Stimulated activated CD4-positive, alpha-beta T cell treated with anti-CD3 and anti-CD28 coated beads, Interleukin-4, amount 100 ng/mL, for 4 hours (primary cell): Measurements from ENCODE around the gene ABHD4.
A peak's percentile ranks its signal among the peaks of the same experiment; 100 is the strongest.
"Not testable (repeated sequence)": the region's sequence is repeated elsewhere in the genome, so short reads cannot be mapped to it uniquely, and the experiment has no call there.

Source experiments
- DNase-seq, 2 experiments: peaks; one replicate each; pipeline ENCODE4 v3.0.0-alpha.2; 2020

The ABHD4 gene

DNA sequence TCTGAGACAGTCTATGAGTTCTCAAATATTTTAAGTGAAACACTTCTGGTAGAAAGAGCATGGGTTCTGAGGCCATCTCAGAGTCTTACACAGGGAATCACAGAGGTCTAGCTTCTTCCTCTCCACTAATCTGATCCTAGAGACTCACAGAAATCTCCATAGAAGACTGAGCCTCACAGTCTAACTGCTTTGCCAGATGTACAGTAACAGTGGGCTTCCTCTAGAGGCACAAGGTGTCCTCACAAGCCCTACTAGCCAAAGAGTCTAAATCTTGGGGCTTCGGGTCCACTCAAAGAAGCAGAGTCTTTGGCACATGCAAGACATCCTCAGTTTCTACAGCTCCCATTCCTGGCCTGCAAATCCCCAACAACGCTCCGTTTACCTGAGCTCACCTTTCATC lies 32.0 kb downstream of the ABHD4 start:
- no peak for DNase-seq

DNA sequence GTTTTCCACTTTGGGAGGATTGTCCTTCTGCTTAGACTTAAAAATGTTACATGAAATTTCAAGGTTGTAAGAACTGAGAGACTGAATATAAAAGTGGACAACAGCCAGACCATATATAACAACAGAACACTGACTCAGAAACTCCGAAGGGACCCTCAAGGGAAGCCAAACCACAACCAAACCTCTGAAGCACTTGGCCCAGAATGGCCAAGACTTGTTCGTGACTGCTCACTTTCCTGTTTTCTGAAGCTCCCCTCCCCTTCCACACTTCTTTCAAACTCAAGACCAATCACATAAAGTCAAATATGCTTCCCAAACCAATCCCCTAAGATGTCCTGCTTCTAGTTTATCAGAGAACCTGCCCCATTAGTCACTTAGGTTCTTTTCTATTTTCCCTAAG lies 32.4 kb downstream of the ABHD4 start:
- no peak for DNase-seq

DNA sequence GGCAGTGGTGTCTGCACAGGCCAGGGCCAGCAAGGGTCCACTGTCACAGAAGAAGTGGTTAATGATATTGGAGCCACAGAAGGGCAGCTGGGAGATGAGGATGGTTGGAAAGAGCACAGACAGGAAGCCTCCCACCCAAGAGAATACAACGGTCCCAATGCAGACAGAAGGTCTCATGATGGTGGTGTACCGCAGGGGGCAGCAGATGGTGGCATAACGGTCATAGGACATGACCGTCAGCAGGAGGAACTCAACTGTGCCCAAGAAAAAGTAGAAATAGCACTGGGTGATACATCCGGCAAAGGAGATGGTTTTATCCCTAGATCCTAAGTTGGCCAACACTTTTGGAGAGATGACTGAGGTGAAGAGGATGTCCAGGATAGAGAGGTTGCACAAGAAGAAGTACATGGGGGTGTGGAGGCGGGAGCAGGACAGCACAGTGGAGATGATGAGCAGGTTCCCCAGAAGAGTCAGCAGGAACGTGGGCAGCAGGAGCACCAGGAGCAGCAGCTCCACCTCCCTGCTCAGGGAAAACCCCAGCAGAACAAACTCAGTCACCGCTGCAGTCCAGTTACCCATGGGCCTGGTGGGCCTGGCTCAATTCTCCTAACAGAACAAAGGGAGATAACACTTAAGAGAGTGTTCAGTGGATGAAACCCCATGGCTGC lies 36.3 kb downstream of the ABHD4 start:
- DNase-seq, result no peak

DNA sequence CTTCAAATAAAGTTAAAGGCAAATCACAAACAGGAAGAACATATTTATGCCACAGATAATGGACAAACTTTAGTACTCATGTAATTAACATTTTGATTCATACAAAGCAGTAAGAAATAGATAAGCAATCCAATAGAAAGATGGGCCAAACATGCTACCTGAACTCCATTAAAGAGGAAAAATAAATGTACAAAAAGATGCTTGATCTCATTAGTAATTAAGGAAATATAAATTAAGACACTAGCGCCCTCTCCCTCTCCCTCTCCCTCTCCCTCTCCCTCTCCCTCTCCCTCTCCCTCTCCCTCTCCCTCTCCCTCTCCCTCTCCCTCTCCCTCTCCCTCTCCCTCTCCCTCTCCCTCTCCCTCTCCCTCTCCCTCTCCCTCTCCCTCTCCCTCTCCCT lies 37.9 kb downstream of the ABHD4 start:
- not testable (repeated sequence) for DNase-seq

DNA sequence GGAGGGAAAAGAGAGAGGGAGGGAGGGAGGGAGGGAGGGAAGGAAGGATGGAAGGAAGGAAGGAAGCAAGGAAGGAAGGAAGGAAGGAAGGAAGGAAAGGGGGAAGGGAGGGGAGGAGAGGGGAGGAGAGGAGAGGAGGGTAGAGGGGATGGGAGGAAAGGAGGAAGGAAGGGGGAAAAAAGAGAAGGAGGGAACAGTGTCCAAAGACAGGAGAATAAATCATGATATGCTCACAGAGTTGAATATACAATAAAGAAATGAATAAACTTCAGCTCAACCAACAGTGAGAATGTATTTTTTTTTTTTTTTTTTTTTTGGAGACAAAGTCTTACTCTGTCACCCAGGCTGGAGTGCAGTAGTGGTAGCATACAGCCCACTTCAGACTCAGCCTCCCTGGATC lies 42.1 kb downstream of the ABHD4 start:
- DNase-seq, result no peak

DNA sequence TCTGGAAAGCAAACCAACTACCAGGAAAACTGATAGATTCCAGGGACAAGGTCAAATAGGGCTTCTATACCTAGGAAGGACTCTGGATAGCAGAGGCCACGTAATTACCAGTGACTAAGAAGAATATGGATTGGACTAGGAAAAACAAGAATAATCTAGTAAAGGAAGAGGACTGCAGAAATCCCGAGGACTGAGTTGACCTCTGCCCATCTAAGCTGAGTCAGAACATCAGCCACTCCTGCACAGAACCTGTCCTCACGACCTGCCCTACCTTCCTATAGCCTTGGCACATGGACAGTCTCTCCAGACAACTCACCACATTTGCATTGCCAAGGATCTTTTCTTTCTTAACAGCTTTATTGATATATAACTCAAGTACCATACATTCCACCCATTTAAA lies 43.7 kb downstream of the ABHD4 start:
- no peak for DNase-seq

DNA sequence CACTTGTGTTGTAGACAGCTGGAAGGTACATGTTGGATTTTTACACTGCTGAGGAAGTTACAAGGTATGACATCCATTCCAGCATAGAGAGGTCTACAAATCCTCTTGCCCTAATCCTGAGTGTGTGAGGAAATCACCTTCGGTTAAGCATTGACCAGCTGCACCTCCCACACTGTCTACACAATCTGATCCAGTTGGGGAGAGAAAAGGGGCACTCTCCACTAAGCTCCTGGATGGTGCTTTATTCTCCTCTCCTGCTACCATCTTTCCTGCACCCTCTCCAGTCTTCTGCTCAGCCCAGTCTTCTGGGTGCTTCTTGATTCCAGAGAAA lies 46.2 kb downstream of the ABHD4 start, which contains the start of gene OR6J1:
TSS of gene OR6J1 (minus strand) at position 48 of the 331 bp plus-strand sequence. CDS start 9,541 bp downstream, outside the sequence.
- DNase-seq, result no peak

DNA sequence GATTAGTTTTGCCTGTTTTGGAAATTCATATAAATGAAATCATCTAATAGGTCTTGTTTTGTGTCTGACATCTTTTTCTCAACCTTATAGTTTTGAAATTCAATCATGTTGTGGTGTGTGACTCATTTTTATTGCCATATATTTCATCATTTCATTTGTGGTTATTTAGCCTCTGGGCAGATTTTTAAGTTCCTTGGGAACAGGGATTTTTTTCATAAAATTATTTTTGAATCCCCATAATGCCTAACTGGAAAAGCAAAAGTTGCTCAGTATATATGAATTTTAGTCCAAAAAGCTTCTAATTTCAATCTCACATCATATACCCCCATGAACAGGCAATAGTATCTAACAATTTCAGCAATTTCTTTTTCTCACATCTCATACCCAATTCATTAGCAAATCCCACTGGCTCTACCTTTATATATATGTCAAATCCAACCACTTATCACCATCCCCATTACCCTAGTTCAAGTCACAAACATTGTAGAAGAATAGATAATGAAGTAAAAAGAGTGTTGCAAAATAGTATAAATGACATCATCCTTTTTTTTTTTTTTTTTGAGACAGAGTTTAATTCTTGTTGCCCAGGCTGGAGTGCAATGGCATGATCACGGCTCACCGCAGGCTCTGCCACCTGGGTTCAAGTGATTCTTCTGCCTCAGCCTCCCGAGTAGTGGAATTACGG lies 48.6 kb downstream of the ABHD4 start:
- DNase-seq, result no peak

DNA sequence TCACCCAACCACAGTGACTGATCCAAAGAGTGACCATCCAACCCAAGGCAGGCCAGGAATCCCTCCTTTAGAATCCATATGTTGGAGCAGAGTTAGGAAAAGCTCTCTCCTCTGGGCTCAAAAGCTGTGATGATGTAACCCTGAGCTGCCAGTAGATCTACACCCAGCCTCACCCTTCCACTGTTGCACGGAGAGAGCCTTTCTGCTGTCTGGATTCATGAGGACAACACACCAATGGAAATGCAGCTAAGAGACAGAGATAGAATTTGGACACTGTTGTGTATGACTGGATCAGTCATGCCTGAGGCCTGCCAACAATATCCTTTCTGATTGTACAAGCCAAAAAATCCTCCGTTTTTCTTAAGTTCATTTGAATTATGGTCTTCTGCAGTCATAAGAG lies 50.4 kb downstream of the ABHD4 start:
- no peak for DNase-seq

DNA sequence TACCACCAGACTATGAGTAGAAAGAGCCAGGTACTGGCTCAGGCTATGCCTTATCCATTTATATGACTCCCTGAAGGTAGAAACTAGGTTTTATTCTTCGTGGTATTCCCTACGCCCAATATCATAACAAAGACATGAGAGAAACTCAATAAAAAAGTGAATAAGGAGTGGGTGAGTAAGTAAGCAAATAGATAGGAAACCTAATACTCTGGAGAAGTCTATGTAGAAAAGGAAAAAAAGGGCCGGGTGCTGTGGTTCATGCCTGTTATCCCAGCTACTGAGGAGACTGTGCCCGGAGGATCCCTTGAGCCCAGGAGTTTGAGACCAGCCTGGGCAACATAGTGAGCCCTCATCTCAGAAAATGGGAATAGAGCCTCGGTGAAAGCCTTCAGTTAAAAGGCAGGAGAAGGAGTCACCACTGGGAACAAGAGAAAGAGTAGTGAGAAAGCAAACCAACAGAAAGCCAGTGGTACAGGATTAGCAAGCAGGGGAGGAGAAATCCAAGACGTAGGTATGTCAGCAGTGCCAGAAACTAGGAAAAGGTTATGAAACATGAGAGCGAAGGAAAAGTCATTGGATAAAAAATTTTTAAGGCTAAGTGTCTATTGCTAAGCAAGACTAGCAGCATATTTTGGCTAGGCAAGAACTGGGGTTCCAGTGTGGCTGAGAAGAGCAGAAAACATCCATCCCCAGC lies 52.1 kb downstream of the ABHD4 start:
- DNase-seq, result no peak

DNA sequence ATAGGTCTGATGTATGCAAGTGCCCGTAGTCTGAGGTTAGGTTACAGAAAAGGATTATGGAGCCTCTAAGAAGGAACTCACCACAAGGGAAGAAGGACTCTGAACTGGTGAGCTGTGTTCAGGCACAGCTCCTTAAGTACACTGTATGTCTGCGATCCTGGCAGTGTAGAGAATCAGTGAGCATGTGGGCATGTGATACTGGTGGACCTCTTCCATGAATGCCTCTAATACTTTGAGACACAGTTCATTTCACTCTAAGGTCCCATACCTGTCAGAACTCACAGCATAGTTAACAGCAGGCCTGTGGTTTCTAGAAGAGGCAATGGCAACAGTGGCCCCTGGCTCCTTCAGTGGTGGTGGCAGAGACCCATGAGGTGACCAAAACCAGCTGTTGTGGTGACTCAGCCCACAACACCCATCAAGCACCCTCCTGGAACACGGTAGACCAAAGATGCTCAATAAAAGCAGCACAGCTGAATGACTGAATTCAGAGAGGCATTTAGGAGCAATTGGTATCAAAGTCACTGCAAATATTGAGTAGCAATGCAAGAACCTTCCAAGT lies 52.9 kb downstream of the ABHD4 start:
- DNase-seq, result no peak

DNA sequence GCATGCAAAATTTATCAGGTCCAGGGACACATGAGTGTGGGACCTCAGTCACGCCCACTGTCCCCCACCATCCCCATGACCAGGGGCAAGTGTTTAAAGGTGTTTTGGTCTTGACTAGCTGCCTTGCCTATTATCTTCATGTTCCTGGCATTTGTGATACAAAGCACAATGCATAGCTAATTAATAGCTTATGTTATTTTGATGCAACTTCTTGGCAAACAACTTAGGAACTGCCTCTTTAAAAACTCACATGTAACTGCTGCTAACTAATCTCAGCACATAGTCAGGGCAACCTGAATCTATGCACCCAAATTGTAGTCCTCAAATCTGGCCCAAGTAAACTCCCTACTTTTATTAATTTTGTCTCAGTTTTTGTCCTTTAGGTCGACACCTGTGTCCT lies 53.5 kb downstream of the ABHD4 start:
- DNase-seq, result no peak

DNA sequence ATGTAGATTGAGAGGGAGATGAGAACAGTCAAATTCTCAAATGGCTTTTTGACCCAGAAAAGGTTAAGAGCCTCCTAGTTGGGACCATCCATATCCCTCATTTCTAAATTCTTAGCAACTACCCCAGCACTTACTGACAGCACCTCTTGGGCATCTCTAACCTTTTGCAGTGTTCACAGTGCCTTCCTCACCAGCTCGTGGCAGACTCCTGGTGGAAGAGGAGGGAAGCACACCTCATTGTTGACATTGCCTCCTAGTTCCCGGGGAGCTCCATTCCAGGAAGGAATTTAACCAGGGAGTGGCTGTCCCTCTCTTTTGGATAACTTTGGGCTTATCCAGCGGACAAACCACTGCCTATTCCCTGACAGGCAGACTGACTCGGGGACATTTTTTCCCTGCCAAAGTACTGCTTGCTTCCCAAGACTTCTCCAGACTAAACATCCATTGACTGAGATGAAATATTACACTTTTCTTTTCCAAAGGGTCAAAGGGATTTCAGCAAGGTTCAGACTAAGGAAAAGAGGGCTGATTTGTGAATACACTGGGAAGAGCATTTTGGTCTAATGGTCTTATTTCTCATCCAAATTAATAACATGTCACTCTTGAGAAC lies 55.0 kb downstream of the ABHD4 start:
- peak; percentile 25 to 29 for DNase-seq

DNA sequence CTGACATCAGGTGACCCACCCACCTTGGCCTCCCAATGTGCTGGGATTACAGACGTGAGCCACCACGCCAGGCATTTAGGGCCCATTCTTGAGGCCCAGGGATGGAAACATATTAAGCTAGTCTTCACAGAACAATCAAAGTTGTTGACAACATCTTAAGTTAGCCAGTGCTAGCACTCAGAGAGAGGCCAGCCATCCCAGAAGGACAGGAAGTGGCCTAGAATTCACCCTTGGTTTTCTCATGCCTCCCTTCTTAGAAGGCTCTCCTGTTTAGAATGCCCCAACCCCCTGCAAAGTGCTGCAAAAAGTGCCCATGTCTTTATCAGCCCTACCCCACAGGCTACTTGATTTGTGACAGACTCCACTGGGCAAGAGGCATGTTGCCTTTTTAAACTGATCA lies 58.1 kb downstream of the ABHD4 start:
- no peak for DNase-seq

DNA sequence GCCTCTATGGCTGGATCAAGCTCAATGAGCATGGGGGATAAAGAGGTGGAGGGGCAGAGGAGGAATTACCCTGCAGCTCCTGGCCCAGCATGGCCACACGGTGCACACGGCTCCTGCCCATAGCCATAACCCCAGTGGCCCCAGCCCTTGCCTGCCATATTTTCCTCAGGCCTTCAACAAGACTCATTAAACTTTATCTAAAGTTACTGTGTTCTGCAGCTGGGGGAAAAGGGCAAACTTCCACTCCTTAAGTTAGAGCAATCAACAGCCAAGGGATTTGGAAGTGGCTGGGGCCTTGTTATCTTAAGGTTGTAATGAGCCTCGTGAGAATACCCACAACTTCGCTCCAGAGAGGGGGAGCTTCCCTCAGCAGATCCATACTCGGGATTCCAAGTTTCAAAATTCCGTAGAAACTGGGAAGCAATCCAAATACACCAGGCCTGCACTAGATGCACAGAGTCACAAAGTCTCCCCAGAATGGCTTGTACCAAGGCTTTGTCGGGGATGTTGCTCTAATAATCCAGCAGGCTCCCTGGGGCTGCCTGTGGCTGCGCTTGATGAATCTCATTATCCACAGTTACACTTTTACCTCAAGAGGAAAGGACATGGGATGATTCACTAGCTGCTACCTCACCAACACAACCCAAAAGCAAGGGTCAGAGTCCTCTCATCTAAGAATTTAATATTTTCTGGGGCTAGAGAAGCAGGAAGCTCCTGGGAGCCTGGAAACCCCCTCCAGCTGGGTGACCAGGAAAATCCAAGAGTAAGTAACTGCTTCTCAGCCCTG lies 59.0 kb downstream of the ABHD4 start:
- no peak for DNase-seq

DNA sequence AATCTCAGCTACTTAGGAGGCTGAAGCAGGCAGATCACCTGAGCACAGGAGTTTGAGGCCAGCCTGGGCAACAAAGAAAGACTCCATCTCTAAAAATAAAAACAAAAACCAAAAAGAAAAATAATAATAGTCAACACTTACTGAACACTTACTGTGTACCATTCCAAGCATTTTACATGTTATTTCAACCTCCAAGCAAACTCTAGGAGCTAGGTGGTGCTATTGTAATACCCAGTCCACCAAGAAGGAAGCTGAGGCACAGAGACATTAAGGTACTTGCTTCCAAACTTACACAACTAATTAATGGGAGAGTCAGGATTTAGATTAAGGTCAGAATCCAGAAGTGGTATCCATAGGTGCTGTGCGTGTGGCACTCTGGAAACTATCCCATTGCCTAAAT lies 59.8 kb downstream of the ABHD4 start:
- DNase-seq, result no peak

DNA sequence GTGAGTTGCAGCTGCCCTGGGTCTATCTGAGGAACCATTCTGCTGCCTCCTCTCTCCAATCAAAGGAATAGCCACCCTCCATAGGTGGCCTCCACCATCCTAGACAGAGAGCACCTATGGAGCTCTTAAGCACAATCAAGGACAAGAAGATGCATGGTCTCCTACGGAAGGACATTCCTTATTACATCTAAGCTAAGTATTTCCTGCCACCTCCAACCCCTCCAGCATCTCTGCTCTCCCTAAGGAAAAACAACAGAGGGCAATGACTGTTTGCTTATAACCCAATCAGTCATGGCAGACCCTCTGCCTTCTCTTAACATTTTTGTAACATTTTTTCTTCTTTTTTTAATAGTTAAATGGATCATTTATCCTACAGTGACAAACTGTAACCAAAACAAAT lies 60.8 kb downstream of the ABHD4 start:
- no peak for DNase-seq

DNA sequence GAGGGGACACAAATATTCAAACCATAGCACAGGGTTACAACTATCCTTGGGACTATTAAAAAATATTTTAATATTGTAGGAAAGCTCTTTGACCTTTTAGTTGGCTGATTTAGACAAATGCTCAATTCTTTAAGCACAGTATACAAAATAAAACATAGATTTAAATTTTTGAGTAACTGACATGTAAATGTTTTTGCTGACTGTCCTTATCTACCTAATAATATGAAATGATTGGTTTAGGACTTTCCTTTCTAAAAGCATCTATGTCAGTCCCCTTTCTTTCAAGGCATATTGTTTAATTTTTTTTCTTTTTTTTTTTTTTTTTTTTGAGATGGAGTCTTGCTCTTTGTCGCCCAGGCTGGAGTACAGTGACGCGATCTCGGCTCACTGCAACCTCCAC lies 62.6 kb downstream of the ABHD4 start:
- DNase-seq, result no peak
